Gastrocnemius medialis (tissue), 4 donors: ENCODE results near the gene CYREN.

ENCODE experiments used
- CTCF ChIP-seq, 5 experiments: fragments of 450-650 bp in 3 of 5; fragments of 200-600 bp in 2 of 5; sonication (generic) in 2 of 5; IDR thresholded peaks in 4 of 5; conservative IDR thresholded peaks in 1 of 5; 1 replicate in 4 of 5; 2 replicates in 1 of 5; pipeline ENCODE4 v1.5.1; 2016 to 2019; ENCODE audit warnings: antibody characterized with exemption in 5 of 5, mild to moderate bottlenecking in 3 of 5, moderate library complexity in 3 of 5
- POLR2A ChIP-seq, 2 donors: fragments of 450-650 bp; IDR thresholded peaks; one replicate each; pipeline ENCODE4 v1.6.1; 2017; ENCODE audit warnings: antibody characterized with exemption in 2 of 2, mild to moderate bottlenecking in 2 of 2, moderate library complexity in 2 of 2

GRCh38 chr7:135197343-135197742 is 26.8 kb upstream of the CYREN start:
- TF ChIP-seq CTCF (IDR thresholded peaks at IDR 0.05 in 4 of 5, conservative IDR thresholded peaks at IDR 0.05 in 1 of 5) (no peak), POLR2A (IDR thresholded peaks at IDR 0.05) (no peak)
